IPS-20b (cell line): ENCODE results near the gene SMAD5.

Experiments used
- H3K27ac ChIP-seq: one replicate; pipeline ENCODE4 v1.5.1; 2013; ENCODE audit warnings: low read length
- H3K27me3 ChIP-seq: 2 replicates; pipeline ENCODE4 v1.6.1; 2013; ENCODE audit warnings: mild to moderate bottlenecking, low read length, inconsistent platforms; ENCODE audit not compliant: insufficient read depth
- H3K36me3 ChIP-seq: 2 replicates; pipeline ENCODE4 v1.6.1; 2013; ENCODE audit warnings: low read depth, mild to moderate bottlenecking, inconsistent platforms, low read length, moderate library complexity; ENCODE audit not compliant: insufficient read depth
- H3K4me1 ChIP-seq: 2 replicates; pipeline ENCODE4 v1.6.1; 2013; ENCODE audit warnings: mild to moderate bottlenecking, control low read depth, inconsistent platforms, low read length, moderate library complexity; ENCODE audit not compliant: insufficient read depth
- H3K4me3 ChIP-seq: 2 replicates; pipeline ENCODE4 v1.5.1; 2013; ENCODE audit warnings: mild to moderate bottlenecking, low read length, inconsistent platforms
- H3K9ac ChIP-seq: 2 replicates; pipeline ENCODE4 v1.6.1; 2013; ENCODE audit warnings: low read depth, mild to moderate bottlenecking, inconsistent platforms, low read length, moderate library complexity
- H3K9me3 ChIP-seq: 2 replicates; pipeline ENCODE4 v1.6.1; 2013; ENCODE audit warnings: mild to moderate bottlenecking, low read depth, low read length, inconsistent platforms; ENCODE audit not compliant: insufficient read depth

SMAD5 gene

DNA sequence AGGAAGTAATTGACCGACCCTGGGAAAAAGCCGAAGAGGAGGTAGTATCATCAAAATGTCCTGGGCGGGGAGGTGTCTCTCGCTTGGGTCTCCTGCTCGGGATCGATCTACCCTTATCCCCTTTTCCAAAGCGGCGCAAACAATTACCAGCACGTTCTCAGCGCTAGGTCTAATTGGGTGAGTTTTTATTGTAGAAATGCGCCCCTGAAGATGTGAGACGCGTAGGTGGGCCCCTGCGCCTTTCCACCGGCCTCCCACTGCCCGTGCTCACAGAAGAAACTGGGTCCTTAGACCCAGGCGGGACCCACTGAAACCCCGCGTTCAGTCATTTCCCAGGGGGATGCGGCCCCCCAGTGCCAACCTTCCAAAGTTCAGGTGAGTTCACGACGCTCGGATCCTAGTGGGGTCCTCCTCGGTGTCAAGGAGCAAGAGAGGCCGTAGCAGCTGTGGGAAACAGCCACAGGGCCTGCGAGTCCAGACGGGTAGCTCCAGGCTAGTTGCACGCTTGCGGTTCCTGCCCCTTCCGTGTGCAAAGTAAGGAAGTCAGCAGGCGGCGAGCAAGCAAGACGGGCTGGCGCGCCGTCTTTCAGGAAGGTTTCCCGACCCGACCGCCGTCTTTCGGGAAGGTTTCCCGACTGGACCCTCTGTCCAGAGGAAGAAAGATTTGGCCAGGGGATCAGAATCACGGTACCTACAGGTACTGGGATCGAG lies 58.8 kb downstream of the SMAD5 start:
- Histone ChIP-seq H3K4me3 (peak overlapping the region; percentile 71), H3K27me3 (peaks cover 90% of the 10 kb centered on the region), H3K9ac (no peak overlapping the region)

DNA sequence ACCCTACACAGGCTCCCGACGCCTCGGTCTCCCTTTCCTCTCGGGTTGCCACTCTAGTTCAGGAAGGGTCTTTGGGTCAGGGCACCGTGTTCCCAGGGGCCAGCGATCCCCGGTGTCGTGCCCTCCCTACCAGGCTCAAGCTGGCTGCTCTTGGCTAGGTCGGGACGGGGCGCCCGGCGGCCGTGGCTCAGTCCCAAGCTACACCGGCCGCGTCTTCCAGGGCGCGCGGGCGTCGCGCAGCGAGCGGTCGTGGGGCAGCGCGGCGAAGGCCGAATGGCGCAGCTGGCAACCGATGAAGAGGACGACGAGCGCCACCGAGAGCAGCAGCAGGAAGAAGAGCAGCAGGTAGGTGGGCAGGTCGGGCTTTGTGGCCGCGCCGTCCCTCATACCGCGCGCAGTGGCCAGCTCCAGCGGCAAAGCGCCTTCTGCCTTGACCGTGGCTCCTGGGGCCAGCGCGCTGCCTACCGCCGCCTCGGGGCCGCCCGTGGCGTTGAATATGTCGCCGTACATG lies 59.4 kb downstream of the SMAD5 start:
- H3K4me3 ChIP-seq: peak overlapping the region; percentile 71
- no peak overlapping the region for H3K27ac ChIP-seq
- no peaks in the 10 kb centered on the region for H3K9me3 ChIP-seq
- peaks cover 5% of the 10 kb centered on the region for H3K36me3 ChIP-seq
- H3K4me1 ChIP-seq: peaks cover 7% of the 10 kb centered on the region; the same call in 1 of the 2 replicates
- H3K27me3 ChIP-seq: peaks cover 94% of the 10 kb centered on the region
- H3K9ac ChIP-seq: no peak overlapping the region

More for the DNA sequence above, 58.8 kb downstream of the SMAD5 start:
- Histone ChIP-seq H3K27ac (no peak overlapping the region), H3K36me3 (peaks cover 5% of the 10 kb centered on the region), H3K4me1 (peaks cover 7% of the 10 kb centered on the region; the same call in 1 of the 2 replicates), H3K9me3 (no peaks in the 10 kb centered on the region)

DNA sequence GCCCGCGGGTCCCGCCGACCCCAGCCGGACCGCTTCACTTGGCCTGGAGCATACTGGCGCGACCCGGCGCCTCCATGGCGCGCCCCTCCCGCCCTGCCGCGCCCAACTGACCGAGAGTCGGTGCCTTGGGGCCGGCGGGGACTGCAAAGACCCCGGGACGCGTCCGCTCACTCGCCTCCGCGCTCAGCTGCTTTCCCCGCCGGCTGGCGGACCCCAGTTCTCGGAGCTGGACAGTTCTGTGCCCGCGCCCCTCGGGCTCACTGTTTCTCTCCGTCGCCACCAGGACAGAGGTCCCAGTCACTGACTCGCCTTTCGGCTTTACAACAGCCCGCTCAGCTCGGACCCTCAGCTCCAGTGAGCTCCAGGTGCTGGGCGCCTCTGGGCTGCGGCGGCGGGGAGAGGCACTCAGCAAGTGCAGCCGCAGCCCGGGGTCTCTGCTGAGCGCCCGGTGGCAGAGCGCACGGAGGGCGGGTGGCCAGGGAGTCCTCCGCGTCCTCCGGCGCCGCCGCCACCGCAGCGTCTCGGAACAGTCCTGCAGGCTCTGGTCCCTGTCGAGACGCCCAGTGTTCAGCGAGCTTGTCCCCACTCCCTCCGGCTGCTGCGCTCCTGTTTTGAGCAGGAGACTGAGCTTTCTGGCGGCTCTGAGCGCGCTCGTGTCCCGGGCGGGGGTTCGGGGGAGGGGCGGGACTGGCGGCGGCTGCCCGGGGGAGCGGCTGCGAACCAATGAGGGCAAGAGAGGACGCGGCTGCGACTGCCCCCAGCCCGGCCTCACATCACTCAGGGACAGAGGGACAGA lies 60.1 kb downstream of the SMAD5 start, which contains the start of gene SMIM32:
Gene SMIM32, minus strand, starts transcription at position 637 of the 796 bp plus-strand sequence. CDS start 638 bp downstream, outside the sequence.
- Histone ChIP-seq H3K4me3 (peak within 1 kb of the TSS; percentile 71), H3K27me3 (peaks cover 98% of the 10 kb centered on the region)

DNA sequence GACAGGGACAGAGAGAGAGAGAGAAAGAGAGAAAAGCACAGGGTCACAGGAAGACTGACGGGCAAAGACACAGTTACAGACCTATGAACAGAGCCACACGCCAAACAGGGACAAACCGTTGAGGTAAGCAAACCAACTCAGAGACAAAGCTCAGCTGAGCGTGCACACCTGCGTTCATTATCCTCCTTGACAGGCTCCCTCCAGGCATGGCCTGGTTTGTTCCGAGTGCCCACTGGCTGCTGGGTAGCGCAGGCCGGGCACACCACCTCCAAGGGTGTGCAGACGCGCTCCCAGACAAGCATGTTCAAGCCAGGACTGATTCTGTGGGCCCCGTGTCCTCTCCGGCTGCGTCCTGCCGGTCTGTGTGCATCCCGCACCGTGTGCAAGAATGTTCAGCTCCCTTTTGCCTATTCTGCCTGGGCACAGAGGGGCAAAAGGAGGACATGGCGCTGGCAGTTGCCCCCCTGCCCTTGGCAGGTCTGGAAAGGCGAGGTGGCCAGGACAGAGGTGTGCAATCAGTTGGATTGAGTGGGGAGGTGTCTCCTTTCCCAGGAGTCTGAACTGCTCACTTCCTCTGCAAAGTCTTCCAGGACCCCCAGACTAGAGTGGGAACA lies 60.8 kb downstream of the SMAD5 start:
- Histone ChIP-seq H3K27me3 (peaks cover 98% of the 10 kb centered on the region), H3K4me1 (peaks cover 7% of the 10 kb centered on the region; the same call in 1 of the 2 replicates), H3K9ac (no peak overlapping the region), H3K4me3 (peak overlapping the region; percentile 71; the same call in 1 of the 2 replicates), H3K27ac (no peak overlapping the region), H3K36me3 (peaks cover 2% of the 10 kb centered on the region; the same call in 1 of the 2 replicates), H3K9me3 (no peaks in the 10 kb centered on the region)

More for the DNA sequence above, 60.1 kb downstream of the SMAD5 start, which contains the start of gene SMIM32:
- H3K9ac ChIP-seq: no peak within 1 kb of the TSS
- peaks cover 7% of the 10 kb centered on the region; the same call in 1 of the 2 replicates for H3K4me1 ChIP-seq
- H3K27ac ChIP-seq: no peak within 1 kb of the TSS
- H3K9me3 ChIP-seq: no peaks in the 10 kb centered on the region
- peaks cover 5% of the 10 kb centered on the region; the same call in 1 of the 2 replicates for H3K36me3 ChIP-seq

DNA sequence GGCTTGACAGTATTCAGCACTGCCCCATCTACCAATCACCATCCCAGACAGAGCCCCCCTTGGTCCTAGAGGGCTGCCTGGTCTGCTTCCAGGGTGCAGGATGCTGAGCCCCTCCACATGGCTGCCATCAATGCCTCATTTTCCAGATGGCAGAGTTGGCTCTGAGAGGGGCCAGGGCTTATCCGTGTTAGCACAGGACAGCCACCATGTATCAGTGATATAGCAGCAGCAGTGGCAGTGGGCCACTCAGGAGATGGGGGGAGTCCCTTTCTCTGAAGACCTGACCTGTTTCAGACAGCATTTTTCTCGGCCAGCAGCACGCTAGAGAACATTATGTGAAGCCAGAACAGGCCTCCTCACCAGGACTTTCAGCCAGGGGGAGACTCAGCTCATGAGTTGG lies 61.9 kb downstream of the SMAD5 start:
- H3K4me1 ChIP-seq: peaks cover 7% of the 10 kb centered on the region; the same call in 1 of the 2 replicates
- no peak overlapping the region for H3K9ac ChIP-seq
- no peaks in the 10 kb centered on the region for H3K36me3 ChIP-seq
- H3K27ac ChIP-seq: no peak overlapping the region
- H3K4me3 ChIP-seq: no peak overlapping the region
- H3K9me3 ChIP-seq: no peaks in the 10 kb centered on the region
- peaks cover 98% of the 10 kb centered on the region for H3K27me3 ChIP-seq

GRCh38 chr5:136195971-136196820 lies 63.6 kb downstream of the SMAD5 start:
- no peak overlapping the region for H3K9ac ChIP-seq
- no peaks in the 10 kb centered on the region for H3K9me3 ChIP-seq
- no peak overlapping the region for H3K27ac ChIP-seq
- no peak overlapping the region for H3K4me3 ChIP-seq
- no peaks in the 10 kb centered on the region for H3K36me3 ChIP-seq
- peaks cover 7% of the 10 kb centered on the region; the same call in 1 of the 2 replicates for H3K4me1 ChIP-seq
- peaks cover 98% of the 10 kb centered on the region for H3K27me3 ChIP-seq

DNA sequence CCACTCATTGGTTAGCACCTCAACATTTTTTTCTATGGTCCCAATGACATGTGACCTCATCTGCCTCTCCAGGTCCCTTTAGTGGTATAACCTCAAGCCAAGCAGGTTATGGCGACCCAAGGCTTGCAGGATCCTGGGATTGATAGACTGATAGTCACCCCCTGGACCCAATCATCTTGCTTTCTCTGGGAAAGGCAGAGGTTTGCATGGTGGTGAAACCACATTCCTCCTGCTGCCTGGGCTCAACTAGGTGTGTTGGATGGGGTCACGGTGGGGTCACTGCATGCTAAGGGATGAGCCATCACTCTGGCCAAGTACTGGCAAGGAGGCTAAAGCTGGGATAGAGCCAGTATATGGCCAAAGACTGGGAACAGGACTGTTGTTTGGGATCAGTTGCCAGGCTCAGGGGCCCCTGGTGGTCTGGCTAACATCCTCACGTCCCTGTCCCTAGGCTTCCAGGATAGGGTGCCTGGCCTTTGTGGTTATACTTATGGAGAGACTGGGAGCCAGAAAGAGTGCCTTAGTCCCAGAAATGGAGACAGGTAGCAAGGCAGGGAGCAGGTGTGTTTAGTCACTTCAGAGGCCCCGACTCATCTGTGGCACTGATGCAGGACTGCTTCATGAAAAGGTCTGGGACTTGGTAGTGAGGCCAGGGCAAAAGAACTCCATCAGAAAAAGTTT lies 65.0 kb downstream of the SMAD5 start:
- Histone ChIP-seq H3K4me1 (peaks cover 3% of the 10 kb centered on the region; the same call in 1 of the 2 replicates), H3K4me3 (no peak overlapping the region), H3K9ac (no peak overlapping the region), H3K27me3 (peaks cover 98% of the 10 kb centered on the region), H3K9me3 (no peaks in the 10 kb centered on the region), H3K27ac (no peak overlapping the region), H3K36me3 (no peaks in the 10 kb centered on the region)

DNA sequence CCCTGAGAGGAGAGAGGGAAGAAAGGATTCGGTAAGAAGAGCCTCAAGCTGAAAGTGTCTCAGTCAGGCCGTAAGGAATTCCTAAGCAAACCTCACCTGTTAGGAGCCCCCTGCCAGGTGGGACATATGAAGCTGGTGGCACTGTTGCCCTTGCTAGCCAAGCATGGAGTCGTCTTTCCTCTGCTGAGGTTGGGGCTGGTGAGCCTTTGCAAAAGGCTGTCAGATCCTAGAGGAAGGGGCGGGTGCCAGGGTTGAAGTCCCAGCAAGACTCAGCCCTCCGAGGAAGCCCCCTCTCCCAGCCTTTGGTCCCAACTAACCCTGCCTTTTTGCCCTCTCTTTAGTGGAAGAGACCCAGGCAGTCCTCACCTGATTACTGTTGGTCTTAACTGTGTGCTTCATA lies 65.8 kb downstream of the SMAD5 start:
- Histone ChIP-seq H3K4me1 (peaks cover under 1% of the 10 kb centered on the region; the same call in 1 of the 2 replicates), H3K9me3 (no peaks in the 10 kb centered on the region), H3K9ac (no peak overlapping the region), H3K27me3 (peaks cover 92% of the 10 kb centered on the region), H3K27ac (no peak overlapping the region), H3K36me3 (no peaks in the 10 kb centered on the region), H3K4me3 (no peak overlapping the region)

GRCh38 chr5:136199408-136199807 lies 66.8 kb downstream of the SMAD5 start:
- H3K9me3 ChIP-seq: no peaks in the 10 kb centered on the region
- H3K4me3 ChIP-seq: no peak overlapping the region
- H3K27me3 ChIP-seq: peaks cover 92% of the 10 kb centered on the region

DNA sequence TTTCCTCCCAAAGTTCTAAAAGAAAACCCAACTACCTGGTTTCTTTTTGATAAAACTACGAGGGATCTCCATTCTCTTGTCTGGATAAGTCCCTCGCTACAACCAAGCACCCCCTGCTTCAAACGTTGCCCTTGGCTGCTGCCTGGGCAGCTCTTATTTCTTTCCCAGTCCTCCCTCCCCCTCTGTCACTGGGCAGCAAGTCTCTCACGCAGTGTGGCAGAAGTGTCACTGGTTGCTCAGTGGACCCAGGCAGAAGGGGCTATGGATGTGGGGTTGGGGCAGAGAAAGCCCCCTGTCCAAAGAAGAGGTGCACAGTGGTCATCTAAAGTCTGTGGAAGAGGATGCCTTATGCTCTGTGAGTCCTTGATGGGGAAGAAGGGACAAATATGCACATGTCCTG lies 67.5 kb downstream of the SMAD5 start:
- no peak overlapping the region for H3K9ac ChIP-seq
- H3K27me3 ChIP-seq: peaks cover 92% of the 10 kb centered on the region
- peaks cover under 1% of the 10 kb centered on the region; the same call in 1 of the 2 replicates for H3K9me3 ChIP-seq
- H3K36me3 ChIP-seq: no peaks in the 10 kb centered on the region
- no peak overlapping the region for H3K27ac ChIP-seq
- no peaks in the 10 kb centered on the region; the same call in 1 of the 2 replicates for H3K4me1 ChIP-seq
- no peak overlapping the region for H3K4me3 ChIP-seq

More at GRCh38 chr5:136199408-136199807, 66.8 kb downstream of the SMAD5 start:
- no peaks in the 10 kb centered on the region; the same call in 1 of the 2 replicates for H3K4me1 ChIP-seq
- H3K36me3 ChIP-seq: no peaks in the 10 kb centered on the region
- no peak overlapping the region for H3K9ac ChIP-seq
- no peak overlapping the region for H3K27ac ChIP-seq
